ENCODE measurements around the gene ZSCAN12.
"Not testable (repeated sequence)": the region's sequence is repeated elsewhere in the genome, so short reads cannot be mapped to it uniquely, and the experiment has no call there.

Gene ZSCAN12

DNA sequence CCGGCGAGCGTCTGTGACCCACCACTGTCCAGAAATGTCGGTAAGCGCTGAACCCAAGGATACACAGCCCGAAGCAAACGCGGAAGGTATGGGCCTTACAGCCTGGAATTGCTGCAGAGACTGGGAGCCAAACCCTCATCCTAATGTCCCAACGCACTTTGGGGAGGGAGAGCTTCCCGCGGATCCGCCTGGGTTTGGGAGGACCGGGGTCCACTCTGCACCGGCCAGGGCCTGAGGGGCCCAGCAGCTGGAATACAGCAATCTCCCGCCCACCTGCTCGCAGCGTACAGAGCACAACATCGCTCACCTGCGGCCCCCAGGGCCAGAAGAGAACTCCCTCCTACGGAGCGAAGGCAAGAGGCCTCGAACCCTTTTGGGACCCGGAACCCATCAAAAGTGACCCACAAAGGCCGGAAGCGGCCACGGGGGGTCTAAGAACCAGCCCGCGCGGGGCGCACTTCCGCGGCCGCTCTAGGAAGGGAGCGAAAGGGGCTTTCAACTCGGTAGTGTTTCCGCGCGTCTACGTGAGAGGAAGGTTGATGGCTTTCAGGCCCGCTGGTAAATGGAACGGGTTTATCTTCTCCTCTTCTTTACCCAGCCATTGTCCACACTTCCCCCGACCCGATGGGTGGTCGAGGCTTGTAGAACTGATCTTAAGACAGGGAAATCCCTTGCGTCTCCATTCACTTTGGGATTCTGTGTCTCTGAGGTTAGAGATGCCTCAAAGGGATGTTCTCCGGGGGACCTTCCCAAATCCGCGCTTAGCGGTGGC, at the start of gene ZSCAN12:
Gene ZSCAN12, minus strand, starts transcription at position 398 of the 772 bp plus-strand sequence. CDS start 1,342 bp downstream, outside the sequence.
- Histone ChIP-seq H3K36me3 (no peaks in the 10 kb centered on the region; a peak in 1 of 22 replicates), H3K27ac (peak within 1 kb of the TSS; percentile 56 to 81 (median 75)), H3K9ac (peak within 1 kb of the TSS; percentile 71 to 82 (median 79)), H3K27me3 (peaks cover 0 to 15% (median 9%) of the 10 kb centered on the region in 11 experiments; a peak in 12 of 22 replicates), H3K4me3 (peak within 1 kb of the TSS; percentile 61 to 77 (median 69)), H3K4me2 (peak within 1 kb of the TSS; percentile 39 to 78 (median 66)), H3K4me1 (peaks cover 0 to 15% (median 6%) of the 10 kb centered on the region in 10 experiments; a peak in 7 of 20 replicates), H4K20me1 (no peaks in the 10 kb centered on the region), H3K9me3 (replicated peaks in 1 of 11) (peaks cover 7 to 15% (median 10%) of the 10 kb centered on the region in 11 experiments; a peak in 19 of 22 replicates)
- no peak for TF ChIP-seq Cebpa-rat (IDR thresholded peaks at IDR 0.05)

- Histone ChIP-seq H3K9ac (no peak overlapping the region), H3K27me3 (no peaks in the 10 kb centered on the region; a peak in 1 of 22 replicates), H3K9me3 (replicated peaks in 1 of 11) (peaks cover 9 to 12% (median 10%) of the 10 kb centered on the region in 11 experiments; a peak in 21 of 22 replicates), H3K4me2 (no peak overlapping the region), H3K36me3 (no peaks in the 10 kb centered on the region), H3K4me3 (no peak overlapping the region), H4K20me1 (no peaks in the 10 kb centered on the region), H3K4me1 (no peaks in the 10 kb centered on the region), H3K27ac (no peak overlapping the region)
- TF ChIP-seq Cebpa-rat (IDR thresholded peaks at IDR 0.05) = no peak
These were observed 49.5 kb upstream of the ZSCAN12 start for GRCh38 chr6:28449056-28449455.

GRCh38 chr6:28447512-28447906, 48.0 kb upstream of the ZSCAN12 start:
- not testable (repeated sequence) for H3K4me3 ChIP-seq, H3K27ac ChIP-seq

GRCh38 chr6:28446818-28447511, 47.4 kb upstream of the ZSCAN12 start:
- no peak overlapping the region for H3K27ac ChIP-seq
- H3K27me3 ChIP-seq = no peaks in the 10 kb centered on the region; a peak in 1 of 22 replicates
- H3K4me2 ChIP-seq = no peak overlapping the region

More at GRCh38 chr6:28447512-28447906, 48.0 kb upstream of the ZSCAN12 start:
- H3K27me3 ChIP-seq, H3K4me1 ChIP-seq, H3K36me3 ChIP-seq, H4K20me1 ChIP-seq, H3K4me2 ChIP-seq, H3K9ac ChIP-seq: not testable (repeated sequence)
- peaks cover 14 to 21% (median 20%) of the 10 kb centered on the region in 11 experiments; a peak in 21 of 22 replicates for H3K9me3 ChIP-seq (replicated peaks in 1 of 11)

GRCh38 chr6:28444759-28445158, 45.2 kb upstream of the ZSCAN12 start:
- H3K9ac ChIP-seq, H3K4me3 ChIP-seq, H3K4me2 ChIP-seq, H3K36me3 ChIP-seq, H4K20me1 ChIP-seq, H3K27me3 ChIP-seq, H3K4me1 ChIP-seq, H3K27ac ChIP-seq: not testable (repeated sequence)
- peaks cover 14 to 21% (median 20%) of the 10 kb centered on the region in 11 experiments; a peak in 21 of 22 replicates for H3K9me3 ChIP-seq (replicated peaks in 1 of 11)

More at GRCh38 chr6:28446818-28447511, 47.4 kb upstream of the ZSCAN12 start:
- no peak overlapping the region for H3K9ac ChIP-seq
- no peaks in the 10 kb centered on the region for H3K36me3 ChIP-seq
- H3K4me3 ChIP-seq = no peak overlapping the region
- peaks cover 14 to 21% (median 20%) of the 10 kb centered on the region in 11 experiments; a peak in 21 of 22 replicates for H3K9me3 ChIP-seq (replicated peaks in 1 of 11)
- TF ChIP-seq Cebpa-rat (IDR thresholded peaks at IDR 0.05) = no peak
- no peaks in the 10 kb centered on the region for H3K4me1 ChIP-seq
- H4K20me1 ChIP-seq = no peaks in the 10 kb centered on the region

DNA sequence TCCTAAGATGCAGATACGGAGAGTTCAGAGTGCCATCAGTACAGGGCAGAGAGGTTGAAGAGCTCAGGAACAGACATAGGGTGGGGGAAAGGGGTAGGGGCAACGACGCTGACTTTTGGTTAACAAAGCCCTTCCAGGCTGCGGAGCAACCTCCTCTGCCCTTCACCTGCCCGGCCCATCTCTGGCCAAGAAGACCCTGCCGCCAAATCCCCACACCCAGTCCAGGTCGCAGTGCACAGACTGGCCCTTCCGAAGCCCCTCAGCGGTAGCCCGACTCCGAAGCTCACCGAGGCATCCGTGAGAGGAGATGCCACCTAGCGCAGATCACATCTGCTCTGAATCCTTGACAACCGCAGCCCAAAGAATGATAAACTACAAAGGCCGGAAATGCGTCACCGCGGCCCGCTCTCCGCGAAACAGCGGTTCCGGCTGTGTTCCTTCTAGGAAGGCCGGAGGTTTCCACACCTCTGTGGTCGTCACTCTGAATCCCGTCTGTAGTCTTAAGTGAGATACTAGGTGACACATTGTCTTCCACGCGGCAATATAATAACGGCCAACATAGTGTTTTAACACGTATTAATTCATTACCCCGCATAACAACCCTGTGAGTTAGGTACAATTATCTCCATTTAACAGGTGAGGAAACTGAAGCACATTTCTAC, 43.7 kb upstream of the ZSCAN12 start, which contains the start of gene ZSCAN23:
Gene ZSCAN23, minus strand, starts transcription at position 380 of the 662 bp plus-strand sequence. CDS start 7,225 bp downstream, outside the sequence.
- Histone ChIP-seq H3K9me3 (replicated peaks in 1 of 11) (peaks cover 14 to 21% (median 20%) of the 10 kb centered on the region in 11 experiments; a peak in 21 of 22 replicates), H3K4me3 (no peak within 1 kb of the TSS), H3K36me3 (no peaks in the 10 kb centered on the region), H3K27me3 (no peaks in the 10 kb centered on the region; a peak in 1 of 22 replicates), H3K9ac (no peak within 1 kb of the TSS), H4K20me1 (no peaks in the 10 kb centered on the region), H3K27ac (no peak within 1 kb of the TSS), H3K4me2 (no peak within 1 kb of the TSS), H3K4me1 (no peaks in the 10 kb centered on the region)
- no peak for TF ChIP-seq Cebpa-rat (IDR thresholded peaks at IDR 0.05)

DNA sequence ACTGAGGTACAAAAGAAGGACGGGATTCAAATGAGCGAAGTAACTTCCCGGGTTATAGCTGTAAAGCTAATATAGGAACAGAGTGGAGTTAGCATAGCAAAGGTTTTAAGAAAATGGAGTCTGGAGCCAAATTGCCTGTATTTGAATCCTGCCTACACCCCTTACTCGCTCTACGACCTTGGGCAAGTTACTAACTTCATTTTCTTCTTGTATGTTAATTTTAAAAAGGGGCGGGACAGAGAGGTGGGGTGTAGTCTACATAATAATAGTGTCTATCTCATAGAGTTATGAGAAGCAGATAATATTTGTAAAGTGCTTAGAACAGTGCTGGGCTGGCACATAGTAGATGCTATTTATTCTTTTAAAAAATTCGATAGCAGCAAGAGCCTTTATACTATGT, 43.0 kb upstream of the ZSCAN12 start:
- TF ChIP-seq Cebpa-rat (IDR thresholded peaks at IDR 0.05) = no peak
- no peaks in the 10 kb centered on the region for H3K36me3 ChIP-seq
- H3K27me3 ChIP-seq = no peaks in the 10 kb centered on the region; a peak in 1 of 22 replicates
- H3K9me3 ChIP-seq (replicated peaks in 1 of 11) = peaks cover 14 to 21% (median 20%) of the 10 kb centered on the region in 11 experiments; a peak in 21 of 22 replicates
- no peak overlapping the region for H3K4me2 ChIP-seq
- H3K4me3 ChIP-seq = no peak overlapping the region
- H3K4me1 ChIP-seq = no peaks in the 10 kb centered on the region
- no peak overlapping the region for H3K27ac ChIP-seq
- H4K20me1 ChIP-seq = no peaks in the 10 kb centered on the region
- no peak overlapping the region for H3K9ac ChIP-seq

DNA sequence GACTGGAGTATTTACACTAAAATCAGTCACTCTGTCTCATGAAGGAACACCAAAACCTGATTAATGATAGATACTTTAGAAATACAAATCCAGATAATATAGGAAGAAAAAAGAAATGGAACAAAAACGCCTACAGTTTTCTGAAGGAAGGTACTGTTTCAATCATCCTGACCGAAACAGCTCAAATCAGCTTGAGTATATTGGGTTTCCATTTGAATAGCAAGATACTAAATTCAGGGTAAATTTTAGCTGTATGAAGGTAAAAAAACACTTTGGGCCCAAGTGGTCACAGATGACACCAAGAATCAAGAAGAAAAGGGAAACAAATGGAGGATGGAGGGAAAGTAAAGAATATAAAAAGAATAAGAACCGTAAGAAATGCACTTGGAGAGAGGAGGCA, 36.9 kb upstream of the ZSCAN12 start:
- no peaks in the 10 kb centered on the region for H3K36me3 ChIP-seq
- TF ChIP-seq Cebpa-rat (IDR thresholded peaks at IDR 0.05) = no peak
- no peak overlapping the region for H3K4me3 ChIP-seq
- no peaks in the 10 kb centered on the region for H3K9me3 ChIP-seq (replicated peaks in 1 of 11)
- H4K20me1 ChIP-seq = no peaks in the 10 kb centered on the region
- H3K27ac ChIP-seq = no peak overlapping the region
- H3K27me3 ChIP-seq = no peaks in the 10 kb centered on the region
- no peak overlapping the region for H3K9ac ChIP-seq
- no peaks in the 10 kb centered on the region for H3K4me1 ChIP-seq
- no peak overlapping the region for H3K4me2 ChIP-seq

DNA sequence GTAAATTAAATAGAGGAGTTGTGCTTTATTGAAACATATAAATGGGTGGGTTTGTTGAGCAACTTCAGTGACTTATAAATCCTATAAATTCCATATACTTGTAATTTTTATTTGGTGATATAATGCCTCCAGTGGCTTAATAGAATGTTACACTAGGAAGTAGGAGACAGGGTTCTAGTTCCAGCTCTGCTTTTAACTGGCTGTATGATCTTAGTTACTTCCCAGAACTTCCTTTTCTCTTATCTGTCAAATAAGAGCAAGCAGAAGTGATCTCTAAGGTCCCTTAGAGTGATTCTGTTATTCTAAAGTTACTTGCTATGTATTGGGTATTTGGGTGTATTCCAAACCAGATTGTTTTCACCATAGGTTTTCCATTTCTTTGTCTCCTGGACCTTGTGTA, 33.6 kb upstream of the ZSCAN12 start:
- Histone ChIP-seq H3K9ac (no peak overlapping the region), H3K4me1 (no peaks in the 10 kb centered on the region), H3K4me3 (no peak overlapping the region), H3K27me3 (peaks cover 0 to 21% (median 15%) of the 10 kb centered on the region in 11 experiments; a peak in 14 of 22 replicates), H3K9me3 (replicated peaks in 1 of 11) (peaks cover 0 to 6% (median 0%) of the 10 kb centered on the region in 11 experiments; a peak in 1 of 22 replicates), H3K4me2 (no peak overlapping the region), H4K20me1 (no peaks in the 10 kb centered on the region), H3K27ac (no peak overlapping the region), H3K36me3 (no peaks in the 10 kb centered on the region)
- TF ChIP-seq Cebpa-rat (IDR thresholded peaks at IDR 0.05) = no peak
